GM12864 (cell line): ENCODE measurements around the gene MINDY4.
"Not testable (repeated sequence)": the region's sequence is repeated elsewhere in the genome, so short reads cannot be mapped to it uniquely, and the experiment has no call there.

ENCODE experiments used
- DNase-seq: peaks from one replicate; pipeline ENCODE4 v3.0.0-alpha.2; 2011; ENCODE audit warnings: low read depth
- H3K4me3 ChIP-seq: 2 replicates; pipeline ENCODE4 v1.5.1; 2011; ENCODE audit warnings: mild to moderate bottlenecking, low read depth, low read length, control low read depth
- CTCF ChIP-seq: IDR thresholded peaks from 2 replicates; pipeline ENCODE4 v1.5.1; 2011; ENCODE audit warnings: low read depth, mild to moderate bottlenecking, moderate library complexity, low read length, control low read depth, inconsistent platforms; ENCODE audit errors: missing control alignments

Gene MINDY4

DNA sequence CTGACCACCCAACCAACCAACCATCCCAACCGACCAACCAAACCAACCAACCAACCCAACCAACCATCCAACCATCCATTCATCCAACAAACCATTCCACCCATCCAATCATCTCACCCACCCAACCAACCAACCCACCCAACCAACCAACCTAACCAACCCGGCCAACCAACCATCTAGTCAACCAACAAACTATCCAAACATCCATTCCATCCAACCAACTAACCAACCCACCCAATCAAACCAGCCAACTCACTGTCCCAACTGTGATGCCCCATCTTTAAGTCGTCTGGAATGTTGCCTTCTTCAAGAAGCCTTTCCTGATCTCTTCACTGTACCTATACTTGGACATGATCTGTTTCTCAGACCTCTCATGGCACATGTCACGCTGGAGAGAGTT lies 31.6 kb downstream of the MINDY4 start:
- no peak for DNase-seq
- H3K4me3 ChIP-seq, result no peak overlapping the region
- no peak for TF ChIP-seq CTCF

DNA sequence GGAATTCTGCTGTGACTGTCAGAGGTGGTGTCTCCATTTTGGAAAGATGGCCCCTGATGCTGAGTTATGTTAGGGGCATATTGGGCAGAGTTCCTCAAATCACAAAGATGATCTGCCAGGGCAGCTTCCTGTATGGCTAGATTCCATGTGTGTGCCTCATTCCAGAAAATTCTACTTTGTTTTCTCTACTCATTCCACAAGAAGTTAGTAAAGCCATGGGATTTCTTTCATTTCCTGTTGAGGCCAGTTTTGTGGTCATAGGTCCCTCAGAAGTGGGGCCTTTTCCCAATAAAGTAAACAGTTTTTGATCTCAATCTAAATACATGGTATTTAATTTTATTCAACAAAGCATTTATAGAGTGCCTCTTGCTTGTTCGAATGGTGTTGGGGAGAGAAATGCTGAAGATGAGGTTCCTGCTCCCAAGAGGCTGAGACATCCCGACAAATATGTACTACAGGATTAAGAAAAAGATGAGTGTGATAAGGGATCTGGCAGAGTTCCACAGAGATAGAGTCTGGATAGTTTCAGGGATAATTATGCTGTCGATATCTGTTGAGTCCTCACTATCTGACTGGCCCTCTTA lies 33.0 kb downstream of the MINDY4 start:
- H3K4me3 ChIP-seq, result no peak overlapping the region
- no peak for DNase-seq
- TF ChIP-seq CTCF, result no peak

GRCh38 chr7:30805081-30805691 lies 34.0 kb downstream of the MINDY4 start:
- TF ChIP-seq CTCF, result no peak
- no peak overlapping the region for H3K4me3 ChIP-seq
- DNase-seq, result no peak

- H3K4me3 ChIP-seq, result no peak overlapping the region
- no peak for DNase-seq
- TF ChIP-seq CTCF, result no peak
Observed at GRCh38 chr7:30805931-30806330, 34.7 kb downstream of the MINDY4 start.

DNA sequence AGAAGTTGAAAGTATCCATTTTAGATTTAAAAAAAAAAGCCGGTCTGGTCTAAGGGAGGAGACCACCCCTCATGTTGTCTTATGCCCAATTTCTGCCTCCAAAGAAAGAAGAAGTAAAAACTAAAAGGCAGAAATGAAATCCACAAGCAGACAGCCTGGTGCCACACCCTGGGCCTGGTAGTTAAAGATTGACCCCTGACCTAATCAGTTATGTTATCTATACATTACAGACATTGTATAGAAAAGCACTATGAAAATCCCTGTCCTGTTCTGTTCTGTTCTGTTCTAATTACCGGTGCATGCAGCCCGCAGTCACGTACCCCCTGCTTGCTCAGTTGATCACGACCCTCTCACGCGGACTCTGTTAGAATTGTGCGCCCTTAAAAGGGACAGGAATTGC lies 36.3 kb downstream of the MINDY4 start:
- H3K4me3 ChIP-seq, DNase-seq: not testable (repeated sequence)

DNA sequence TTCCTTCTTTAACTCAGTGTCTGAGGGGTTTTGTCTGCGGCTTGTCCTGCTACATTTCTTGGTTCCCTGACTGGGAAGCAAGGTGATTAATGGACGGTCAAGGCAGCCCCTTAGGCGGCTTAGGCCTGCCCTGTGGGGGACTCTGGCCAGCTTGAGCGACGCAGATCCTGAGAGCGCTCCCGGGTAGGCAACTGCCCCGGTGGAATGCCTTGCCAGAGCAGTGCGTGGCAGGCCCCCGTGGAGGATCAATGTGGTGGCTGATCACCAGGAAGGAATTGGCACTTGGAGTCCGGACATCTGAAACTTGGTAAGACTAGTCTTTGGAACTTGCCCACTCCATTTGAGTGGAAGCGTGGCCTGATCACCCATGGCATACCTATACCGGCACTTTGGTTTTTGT lies 36.7 kb downstream of the MINDY4 start:
- not testable (repeated sequence) for DNase-seq, H3K4me3 ChIP-seq

- DNase-seq, result no peak
- TF ChIP-seq CTCF, result no peak
Observed at GRCh38 chr7:30810986-30811385, 39.8 kb downstream of the MINDY4 start.

DNA sequence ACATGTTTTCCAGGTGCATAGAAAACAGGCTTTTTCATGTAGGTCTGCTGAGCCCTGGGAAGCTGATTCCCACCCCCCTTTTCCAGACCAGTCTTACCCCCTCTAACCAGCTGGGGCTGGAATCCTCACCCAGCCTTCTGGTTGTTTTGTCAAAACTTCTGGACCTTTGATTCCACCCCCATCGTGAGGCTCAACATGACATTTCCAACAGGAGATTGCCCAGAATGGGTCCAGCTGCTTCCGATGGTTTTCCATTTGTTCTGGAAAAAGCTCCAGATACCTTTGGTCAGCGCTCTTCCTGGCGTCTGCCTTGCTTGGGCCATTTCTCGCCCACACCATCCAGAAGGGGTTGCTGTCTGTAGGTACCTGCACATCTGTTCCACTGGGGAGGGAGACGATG lies 41.5 kb downstream of the MINDY4 start:
- no peak overlapping the region for H3K4me3 ChIP-seq
- no peak for TF ChIP-seq CTCF
- DNase-seq, result no peak

More at GRCh38 chr7:30810986-30811385, 39.8 kb downstream of the MINDY4 start:
- no peak overlapping the region for H3K4me3 ChIP-seq
